ENCODE results near the gene HSD17B1.
A peak's percentile ranks its signal among the peaks of the same experiment; 100 is the strongest.

The HSD17B1 gene

GRCh38 chr17:42568341-42569111, 15.8 kb downstream of the HSD17B1 start:
- no peak for DNase-seq

GRCh38 chr17:42571435-42572225, 18.9 kb downstream of the HSD17B1 start:
- DNase-seq = no peak

GRCh38 chr17:42573095-42573494, 20.4 kb downstream of the HSD17B1 start:
- DNase-seq = no peak

GRCh38 chr17:42574463-42574862, 21.7 kb downstream of the HSD17B1 start:
- DNase-seq = no peak

- DNase-seq = no peak
Observed at GRCh38 chr17:42577140-42577531, 24.4 kb downstream of the HSD17B1 start.

- DNase-seq = peak; percentile 78
Observed at GRCh38 chr17:42577532-42578281, 25.0 kb downstream of the HSD17B1 start, which contains the start of gene PSMC3IP. Gene PSMC3IP (minus strand): TSS chr17:42577729. CDS start chr17:42577686, 43 bp downstream.

GRCh38 chr17:42578282-42578869, 25.7 kb downstream of the HSD17B1 start:
- peak; percentile 56 for DNase-seq

GRCh38 chr17:42579794-42580551, 27.2 kb downstream of the HSD17B1 start:
- no peak for DNase-seq

GRCh38 chr17:42581744-42582270, 29.1 kb downstream of the HSD17B1 start:
- DNase-seq = no peak

- no peak for DNase-seq
Observed at GRCh38 chr17:42584880-42585279, 32.2 kb downstream of the HSD17B1 start.

- DNase-seq = no peak
Observed at GRCh38 chr17:42585353-42585752, 32.6 kb downstream of the HSD17B1 start.

GRCh38 chr17:42586514-42587230, 33.9 kb downstream of the HSD17B1 start:
- no peak for DNase-seq

- no peak for DNase-seq
Observed at GRCh38 chr17:42590886-42591285, 38.2 kb downstream of the HSD17B1 start.

GRCh38 chr17:42591411-42591810, 38.7 kb downstream of the HSD17B1 start:
- no peak for DNase-seq

GRCh38 chr17:42596386-42596785, 43.7 kb downstream of the HSD17B1 start:
- no peak for DNase-seq

GRCh38 chr17:42598905-42599304, 46.2 kb downstream of the HSD17B1 start:
- no peak for DNase-seq

- DNase-seq = no peak
Observed at GRCh38 chr17:42603318-42603717, 50.6 kb downstream of the HSD17B1 start.

All from DMS153 (cell line).